H1 (cell line): ENCODE measurements around the gene ARHGAP35. TPM values are rescaled to one million over a fixed set of nuclear protein-coding genes. Genes with fewer than 3 reads are reported as not detected.

Experiments used
- CTCF ChIA-PET: fragments of 300-600 bp; sonication (Branson Sonifier 250); formaldehyde crosslinking; loops from one replicate; lab custom pipeline; 2021; ENCODE audit not compliant: partially characterized antibody; lab: Charles Lee
- POLR2A ChIA-PET: fragments of 300-600 bp; sonication (Branson Sonifier 250); formaldehyde crosslinking; loops from one replicate; lab custom pipeline; 2021; ENCODE audit warnings: inconsistent platforms; ENCODE audit not compliant: partially characterized antibody; lab: Charles Lee
- DNase-seq, 2 experiments: peaks; one replicate each; pipeline versions ENCODE4 v3.0.0 to v3.0.0-alpha.2; 2010 to 2022; ENCODE audit warnings: low spot score in 2 of 2, low read depth in 1 of 2, mixed read lengths in 1 of 2
- FAIRE-seq: peaks from 2 replicates; lab custom pipeline; 2011; peaks lifted over from hg19 to GRCh38; lab: Jason Lieb, UNC
- H2AFZ ChIP-seq: 2 replicates; pipeline ENCODE4 v1.8.1; 2012; ENCODE audit warnings: low read length, inconsistent platforms
- H2AK5ac ChIP-seq: 2 replicates; pipeline ENCODE4 v1.6.1; 2013; ENCODE audit warnings: low read depth, low read length
- H2BK120ac ChIP-seq: replicated peaks from 2 replicates; pipeline ENCODE3; 2013; ENCODE audit warnings: low read depth, low read length, inconsistent platforms
- H2BK12ac ChIP-seq: 2 replicates; pipeline ENCODE4 v1.6.1; 2013; ENCODE audit warnings: low read depth, low read length
- H2BK15ac ChIP-seq: 2 replicates; pipeline ENCODE4 v1.6.1; 2013; ENCODE audit warnings: low read length
- H2BK20ac ChIP-seq: 2 replicates; pipeline ENCODE4 v1.6.1; 2013; ENCODE audit warnings: low read length
- H2BK5ac ChIP-seq: 2 replicates; pipeline ENCODE4 v1.6.1; 2013; ENCODE audit warnings: low read depth, low read length
- H3K14ac ChIP-seq: 2 replicates; pipeline ENCODE4 v1.6.1; 2013; ENCODE audit warnings: inconsistent platforms; ENCODE audit not compliant: insufficient read length
- H3K18ac ChIP-seq: 2 replicates; pipeline ENCODE4 v1.6.1; 2013; ENCODE audit warnings: low read length; ENCODE audit errors: extremely low read depth
- H3K23ac ChIP-seq: 2 replicates; pipeline ENCODE4 v1.6.1; 2013; ENCODE audit warnings: inconsistent platforms; ENCODE audit not compliant: insufficient read length
- H3K23me2 ChIP-seq: 2 replicates; pipeline ENCODE4 v1.6.1; 2013; ENCODE audit warnings: low read depth, low read length
- H3K27ac ChIP-seq: 2 replicates; pipeline ENCODE4 v1.6.1; 2011; ENCODE audit warnings: low read depth, low read length, inconsistent platforms
- H3K27me3 ChIP-seq, 4 experiments: replicated peaks in 1 of 4; 1 replicate in 1 of 4; 2 replicates in 3 of 4; pipeline versions ENCODE4 v1.6.1 to v1.8.1; 2011 to 2013; ENCODE audit warnings: low read length in 3 of 4, mild to moderate bottlenecking in 3 of 4, inconsistent platforms in 2 of 4, mixed read lengths in 2 of 4, moderate library complexity in 1 of 4; ENCODE audit not compliant: control insufficient read depth in 3 of 4, insufficient read depth in 3 of 4; ENCODE audit errors: extremely low read depth in 1 of 4
- H3K36me3 ChIP-seq, 4 experiments: 2 replicates each; pipeline versions ENCODE4 v1.6.1 to v1.8.1; 2011 to 2013; ENCODE audit warnings: mild to moderate bottlenecking in 4 of 4, low read length in 3 of 4, moderate library complexity in 2 of 4, control low read depth in 1 of 4, inconsistent platforms in 1 of 4; ENCODE audit not compliant: insufficient read depth in 4 of 4, control insufficient read depth in 2 of 4
- H3K4ac ChIP-seq: replicated peaks from 2 replicates; pipeline ENCODE3; 2013; ENCODE audit warnings: low read length, low read depth, mixed read lengths, inconsistent platforms; ENCODE audit not compliant: insufficient read length
- H3K4me1 ChIP-seq, 4 experiments: replicated peaks in 1 of 4; 1 replicate in 1 of 4; 2 replicates in 3 of 4; pipeline versions ENCODE4 v1.6.1 to v1.8.1; 2011 to 2013; ENCODE audit warnings: low read length in 3 of 4, inconsistent platforms in 2 of 4, mixed read lengths in 1 of 4; ENCODE audit not compliant: insufficient read depth in 4 of 4, control insufficient read depth in 3 of 4
- H3K4me2 ChIP-seq, 2 experiments: 2 replicates each; pipeline versions ENCODE4 v1.6.1 to v1.8.1; 2011 to 2013; ENCODE audit warnings: low read depth in 2 of 2, low read length in 2 of 2, control low read depth in 1 of 2, inconsistent platforms in 1 of 2, mild to moderate bottlenecking in 1 of 2; ENCODE audit not compliant: insufficient read depth in 1 of 2
- H3K4me3 ChIP-seq, 4 experiments: fragments of 200-600, 300-600 bp in 1 of 4; sonication (generic), shearing (Covaris generic), sonication (Bioruptor Twin) in 1 of 4; 2 replicates each; pipeline versions ENCODE4 v1.5.1 to v1.8.1; 2011 to 2016; ENCODE audit warnings: low read length in 4 of 4, low read depth in 3 of 4, control low read depth in 2 of 4, inconsistent platforms in 2 of 4, mild to moderate bottlenecking in 2 of 4, mixed read lengths in 1 of 4, moderate library complexity in 1 of 4; ENCODE audit not compliant: insufficient read depth in 2 of 4; ENCODE audit errors: extremely low read depth in 1 of 4
- H3K56ac ChIP-seq: replicated peaks from 2 replicates; pipeline ENCODE3; 2013; ENCODE audit warnings: low read depth, mild to moderate bottlenecking, mixed read lengths, low read length, inconsistent platforms; ENCODE audit not compliant: insufficient read length
- H3K79me1 ChIP-seq: 2 replicates; pipeline ENCODE4 v1.6.1; 2013; ENCODE audit warnings: low read depth, low read length, control low read depth
- H3K79me2 ChIP-seq, 2 experiments: 2 replicates each; pipeline versions ENCODE4 v1.6.1 to v1.8.1; 2012 to 2013; ENCODE audit warnings: low read length in 2 of 2, mild to moderate bottlenecking in 2 of 2, inconsistent platforms in 1 of 2; ENCODE audit not compliant: insufficient read depth in 2 of 2, control insufficient read depth in 1 of 2
- H3K9ac ChIP-seq, 4 experiments: replicated peaks in 1 of 4; 1 replicate in 1 of 4; 2 replicates in 3 of 4; pipeline versions ENCODE4 v1.6.1 to v1.8.1; 2011 to 2013; ENCODE audit warnings: low read depth in 3 of 4, low read length in 3 of 4, control low read depth in 2 of 4, mild to moderate bottlenecking in 2 of 4, moderate library complexity in 2 of 4, inconsistent platforms in 1 of 4; ENCODE audit errors: extremely low read depth in 1 of 4
- H3K9me3 ChIP-seq, 2 experiments: 2 replicates each; pipeline versions ENCODE4 v1.6.1 to v1.8.1; 2012 to 2013; ENCODE audit warnings: mild to moderate bottlenecking in 2 of 2, moderate library complexity in 2 of 2, control low read depth in 1 of 2, inconsistent platforms in 1 of 2, low read depth in 1 of 2, low read length in 1 of 2, mixed read lengths in 1 of 2; ENCODE audit not compliant: insufficient read depth in 2 of 2
- H4K20me1 ChIP-seq, 2 experiments: replicated peaks in 1 of 2; 2 replicates each; pipeline versions ENCODE3 to v1.8.1; 2011 to 2013; ENCODE audit warnings: inconsistent platforms in 2 of 2, low read length in 2 of 2, mild to moderate bottlenecking in 1 of 2; ENCODE audit not compliant: insufficient read depth in 2 of 2, control insufficient read depth in 1 of 2
- H4K5ac ChIP-seq: 2 replicates; pipeline ENCODE4 v1.6.1; 2013; ENCODE audit warnings: low read length, low read depth, mixed read lengths, inconsistent platforms; ENCODE audit not compliant: insufficient read length
- H4K8ac ChIP-seq: 2 replicates; pipeline ENCODE4 v1.8.0; 2013; ENCODE audit warnings: mild to moderate bottlenecking, moderate library complexity, low read length, inconsistent platforms; ENCODE audit not compliant: insufficient read depth; ENCODE audit errors: extremely low read depth
- H4K91ac ChIP-seq: replicated peaks from 2 replicates; pipeline ENCODE3; 2013; ENCODE audit warnings: low read length, mixed read lengths, inconsistent platforms; ENCODE audit not compliant: insufficient read length
- BRCA1 ChIP-seq: IDR thresholded peaks from 2 replicates; pipeline ENCODE4 v1.6.1; 2012; ENCODE audit warnings: low read depth, low read length, improper control_type of control experiment
- JUN ChIP-seq: IDR thresholded peaks from 2 replicates; pipeline ENCODE4 v1.6.1; 2011; ENCODE audit warnings: low read depth, mild to moderate bottlenecking, improper control_type of control experiment, low read length
- PHF8 ChIP-seq: fragments of 200-600 bp; sonication (generic); conservative IDR thresholded peaks from 2 replicates; pipeline ENCODE4 v1.7.1; 2012; ENCODE audit warnings: low read depth, mild to moderate bottlenecking, inconsistent platforms, low read length, moderate library complexity
- SRF ChIP-seq: IDR thresholded peaks from 2 replicates; pipeline ENCODE4 v1.6.1; 2011; ENCODE audit warnings: mild to moderate bottlenecking, low read depth, low read length, moderate library complexity
- TAF7 ChIP-seq: optimal IDR thresholded peaks from 2 replicates; pipeline ENCODE3; 2011; ENCODE audit warnings: low read depth, mild to moderate bottlenecking, inconsistent platforms, low read length, moderate library complexity, borderline replicate concordance
- WGBS, 2 experiments: shearing (Covaris generic) in 1 of 2; methylation state at CpG; one replicate each; pipeline versions ENCODE4 v1.1.6 to v1.1.7; 2013 to 2015; ENCODE audit warnings: low lambda C conversion rate in 2 of 2, mixed read lengths in 2 of 2, inconsistent platforms in 1 of 2, low coverage in 1 of 2, missing lambda C conversion rate in 1 of 2; ENCODE audit not compliant: insufficient replicate concordance in 2 of 2, insufficient coverage in 1 of 2, insufficient read length in 1 of 2; ENCODE audit errors: extremely low coverage in 1 of 2, missing lambda C conversion rate in 1 of 2; 5-methylcytosine and 5-hydroxymethylcytosine counted together
- polyA plus RNA-seq, 7 experiments: library from polyadenylated mRNA; depleted of rRNA in 3 of 7; stranded (reverse) in 5 of 7; unstranded in 2 of 7; fragments of >200 nt in 5 of 7; fragments of 200-250 nt in 2 of 7; gene quantifications; 1 replicate in 5 of 7; 2 replicates in 1 of 7; 4 replicates in 1 of 7; pipeline versions ENCODE4 v1.2.1 to v1.2.3, GENCODE V29; 2011 to 2013; ENCODE audit warnings: missing spikeins in 2 of 7, mixed read lengths in 2 of 7
- total RNA-seq: library from RNA; stranded (reverse); fragmentation: NEBNext Ultra II Directional; extraction: Animal tissue kit (Norgen Biotek cat#: 25700); gene quantifications from 2 replicates; pipeline ENCODE4 v1.2.1, GENCODE V29; 2021
- TF ChIP-seq, protein P1 (sequence below): IDR thresholded peaks from 2 replicates; pipeline ENCODE4 v1.6.1; 2011; ENCODE audit warnings: low read length, improper control_type of control experiment

Gene ARHGAP35
- total and polyA plus RNA-seq, 2 of the 8 experiments (the other 6 are each of a cell fraction or from before 2014, with no cell fraction given): 29.7 to 64.5 TPM

GRCh38 chr19:46867170-46867569 is 6.4 kb downstream of the ARHGAP35 start:
- DNase-seq: no peak
- 86% methylated on average over 3 of the region's 3 CpGs; no CpG with 5 or more reads in 1 of the 2 experiments for WGBS, 2 experiments

More at GRCh38 chr19:46867170-46867569, 6.4 kb downstream of the ARHGAP35 start:
- H3K14ac ChIP-seq: no peak overlapping the region
- H3K27ac ChIP-seq: no peak overlapping the region
- H3K18ac ChIP-seq: no peak overlapping the region
- POLR2A ChIA-PET: interaction anchor here (0.7 to 5.9 kb wide), 5 partner anchors 11 to 116 kb away, joined by 3 to 58 read pairs (median 3); no protein-coding TSS in a partner anchor
- H2BK20ac ChIP-seq: no peak overlapping the region
- peaks cover 49 to 98% of the 10 kb centered on the region in 2 experiments for H3K79me2 ChIP-seq
- H3K23me2 ChIP-seq: peaks cover 10% of the 10 kb centered on the region; the same call in 1 of the 2 replicates
- CTCF ChIA-PET: interaction anchor here (1.0 to 1.9 kb wide), 4 partner anchors 11 to 146 kb away, joined by 3 to 7 read pairs (median 4); no protein-coding TSS in a partner anchor
- H3K4me2 ChIP-seq: no peak overlapping the region
- no peak overlapping the region for H2BK12ac ChIP-seq
- H2BK5ac ChIP-seq: no peak overlapping the region
- no peak overlapping the region for H2BK15ac ChIP-seq
- H4K91ac ChIP-seq: no peak overlapping the region
- H2AK5ac ChIP-seq: no peak overlapping the region
- no peaks in the 10 kb centered on the region for H3K36me3 ChIP-seq
- peaks cover 6 to 23% (median 10%) of the 10 kb centered on the region in 4 experiments; a peak in 6 of 7 replicates for H3K4me1 ChIP-seq
- no peak overlapping the region for H3K9ac ChIP-seq
- peaks cover 28 to 29% of the 10 kb centered on the region in 2 experiments for H4K20me1 ChIP-seq
- TF ChIP-seq PHF8 (no peak), JUN (no peak), TAF7 (no peak), BRCA1 (no peak), SRF (no peak)
- TF ChIP-seq, protein P1, sequence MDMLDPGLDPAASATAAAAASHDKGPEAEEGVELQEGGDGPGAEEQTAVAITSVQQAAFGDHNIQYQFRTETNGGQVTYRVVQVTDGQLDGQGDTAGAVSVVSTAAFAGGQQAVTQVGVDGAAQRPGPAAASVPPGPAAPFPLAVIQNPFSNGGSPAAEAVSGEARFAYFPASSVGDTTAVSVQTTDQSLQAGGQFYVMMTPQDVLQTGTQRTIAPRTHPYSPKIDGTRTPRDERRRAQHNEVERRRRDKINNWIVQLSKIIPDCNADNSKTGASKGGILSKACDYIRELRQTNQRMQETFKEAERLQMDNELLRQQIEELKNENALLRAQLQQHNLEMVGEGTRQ: no peak
- no peak for FAIRE-seq
- no peak overlapping the region for H2BK120ac ChIP-seq
- H3K9me3 ChIP-seq: no peaks in the 10 kb centered on the region
- H3K27me3 ChIP-seq: no peaks in the 10 kb centered on the region
- no peak overlapping the region for H3K23ac ChIP-seq
- H3K79me1 ChIP-seq: peaks cover 7% of the 10 kb centered on the region
- no peak overlapping the region for H3K4me3 ChIP-seq
- no peak overlapping the region for H3K4ac ChIP-seq
- H4K8ac ChIP-seq: no peak overlapping the region
- H4K5ac ChIP-seq: no peak overlapping the region
- H3K56ac ChIP-seq: no peak overlapping the region
- no peak overlapping the region for H2AFZ ChIP-seq
